Neural progenitor cell (in vitro differentiated cells): ENCODE data around the gene PCGF3. TPM values are rescaled to one million over a fixed set of nuclear protein-coding genes. Genes with fewer than 3 reads are reported as not detected.

Experiments used
- DNase-seq: peaks from one replicate; pipeline ENCODE4 v3.0.0-alpha.2; 2016; ENCODE audit warnings: low spot score
- H2AFZ ChIP-seq: fragments of 200-600 bp; sonication (generic); replicated peaks from 2 replicates; pipeline ENCODE4 v1.6.1; 2016; ENCODE audit warnings: antibody characterized with exemption
- H3F3A ChIP-seq: fragments of 200-600 bp; sonication (generic); 2 replicates; pipeline ENCODE4 v1.6.1; 2016; ENCODE audit warnings: antibody characterized with exemption, low read depth
- H3K27ac ChIP-seq: fragments of 200-600 bp; sonication (generic); 2 replicates; pipeline ENCODE4 v1.5.1; 2016; ENCODE audit warnings: mild to moderate bottlenecking
- H3K27me3 ChIP-seq: fragments of 200-600 bp; sonication (generic); 2 replicates; pipeline ENCODE4 v1.6.1; 2016; ENCODE audit warnings: mild to moderate bottlenecking, moderate library complexity
- H3K36me3 ChIP-seq: fragments of 200-600 bp; sonication (generic); 2 replicates; pipeline ENCODE4 v1.5.1; 2016
- H3K4me1 ChIP-seq: fragments of 200-600 bp; sonication (generic); 2 replicates; pipeline ENCODE4 v1.6.1; 2016; ENCODE audit warnings: mixed run types
- H3K4me2 ChIP-seq: fragments of 200-600 bp; sonication (generic); 2 replicates; pipeline ENCODE4 v1.6.1; 2016
- H3K4me3 ChIP-seq: fragments of 200-600 bp; sonication (generic); 2 replicates; pipeline ENCODE4 v1.5.1; 2016
- H3K79me2 ChIP-seq: fragments of 200-600 bp; sonication (generic); 2 replicates; pipeline ENCODE4 v1.6.1; 2016; ENCODE audit warnings: low read depth
- H3K9ac ChIP-seq: fragments of 200-600 bp; sonication (generic); 2 replicates; pipeline ENCODE4 v1.6.1; 2016
- H3K9me3 ChIP-seq: fragments of 200-600 bp; sonication (generic); 2 replicates; pipeline ENCODE4 v1.5.1; 2016; ENCODE audit warnings: low read depth
- H4K20me1 ChIP-seq: fragments of 200-600 bp; sonication (generic); 2 replicates; pipeline ENCODE4 v1.6.1; 2016; ENCODE audit warnings: low read depth
- H3K27ac Mint-ChIP-seq: 3 replicates; pipeline ENCODE4 v1.8.0; 2021; ENCODE audit warnings: mixed read lengths
- H3K27me3 Mint-ChIP-seq: 2 replicates; pipeline ENCODE4 v1.8.0; 2022; ENCODE audit warnings: low read depth, mild to moderate bottlenecking, inconsistent platforms, moderate library complexity, mixed read lengths; ENCODE audit not compliant: insufficient read depth
- H3K36me3 Mint-ChIP-seq: 3 replicates; pipeline ENCODE4 v1.8.0; 2021; ENCODE audit warnings: mixed read lengths
- H3K4me1 Mint-ChIP-seq: 3 replicates; pipeline ENCODE4 v1.8.0; 2021; ENCODE audit warnings: mixed read lengths
- H3K4me3 Mint-ChIP-seq: 3 replicates; pipeline ENCODE4 v1.8.0; 2021; ENCODE audit warnings: mild to moderate bottlenecking, moderate library complexity, mixed read lengths
- H3K9me3 Mint-ChIP-seq: 3 replicates; pipeline ENCODE4 v1.8.0; 2020; ENCODE audit warnings: mixed read lengths
- CTCF ChIP-seq: fragments of 200-600 bp; sonication (generic); IDR thresholded peaks from 2 replicates; pipeline ENCODE4 v1.5.1; 2017; ENCODE audit warnings: antibody characterized with exemption, mild to moderate bottlenecking
- EZH2 ChIP-seq: fragments of 200-600 bp; sonication (generic); IDR thresholded peaks from 2 replicates; pipeline ENCODE4 v1.6.1; 2017; ENCODE audit warnings: antibody characterized with exemption, mild to moderate bottlenecking, moderate library complexity
- EZH2phosphoT487 ChIP-seq: fragments of 200-600 bp; sonication (generic); IDR thresholded peaks from 2 replicates; pipeline ENCODE4 v1.6.1; 2017; ENCODE audit warnings: antibody characterized with exemption
- total RNA-seq: library from RNA; depleted of rRNA; stranded (reverse); fragments of >200 nt; gene quantifications from 2 replicates; pipeline ENCODE4 v1.2.3, GENCODE V29; 2015; ENCODE audit warnings: low replicate concordance

Gene PCGF3
- total RNA-seq, 1 donor from 2014 or later: 44.7 TPM

DNA sequence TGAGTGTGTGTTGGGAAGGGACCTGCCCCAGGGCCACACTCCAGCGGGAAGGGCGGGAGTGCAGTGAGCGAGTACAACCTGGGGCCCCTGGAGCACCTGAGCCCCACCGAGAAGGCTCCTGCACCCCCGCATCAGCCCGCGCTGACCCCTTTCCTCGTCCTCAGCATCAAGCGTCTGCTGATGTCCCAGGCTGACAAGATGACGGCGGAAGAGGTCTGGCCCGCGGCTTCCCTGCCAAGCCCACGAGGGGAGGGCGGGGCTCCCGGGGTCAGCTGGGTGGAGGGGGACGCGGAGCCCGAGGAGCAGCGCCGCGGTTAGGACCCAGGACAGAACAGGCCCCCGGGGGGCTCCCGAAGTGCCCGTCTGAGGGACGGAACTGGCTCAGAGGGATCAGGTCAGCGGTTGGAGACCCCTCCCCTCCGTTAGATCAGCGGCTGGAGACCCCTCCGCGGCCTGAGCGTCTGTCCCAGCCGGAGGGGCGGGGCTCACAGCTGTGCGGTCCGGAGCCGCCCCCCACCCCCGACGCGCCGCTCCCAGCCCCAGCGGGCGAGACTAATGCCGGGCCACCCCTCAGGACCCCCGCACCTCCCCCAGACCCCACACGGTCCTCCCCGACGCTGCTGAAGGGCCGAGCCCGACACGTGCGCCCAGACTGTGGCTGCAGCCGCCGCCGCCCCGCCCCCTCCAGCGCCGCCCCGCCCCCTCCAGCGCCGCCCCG, 24.5 kb upstream of the PCGF3 start:
- H3K4me1 Mint-ChIP-seq: peaks cover 6% of the 10 kb centered on the region
- Histone ChIP-seq H3K27ac (no peak overlapping the region), H4K20me1 (no peaks in the 10 kb centered on the region), H3K79me2 (no peaks in the 10 kb centered on the region), H3F3A (peaks cover 4% of the 10 kb centered on the region), H3K36me3 (no peaks in the 10 kb centered on the region), H3K4me2 (peak overlapping the region; percentile 99), H2AFZ (peak overlapping the region; percentile 79), H3K27me3 (peaks cover 10% of the 10 kb centered on the region), H3K9me3 (no peaks in the 10 kb centered on the region), H3K4me1 (peaks cover 8% of the 10 kb centered on the region), H3K4me3 (peak overlapping the region; percentile 61), H3K9ac (no peak overlapping the region)
- no peaks in the 10 kb centered on the region for H3K36me3 Mint-ChIP-seq
- H3K27me3 Mint-ChIP-seq: peaks cover 6% of the 10 kb centered on the region
- TF ChIP-seq EZH2 (no peak), EZH2phosphoT487 (no peak), CTCF (no peak)
- DNase-seq: peak; percentile 80
- H3K4me3 Mint-ChIP-seq: peak overlapping the region; percentile 72
- H3K9me3 Mint-ChIP-seq: peaks cover 3% of the 10 kb centered on the region
- H3K27ac Mint-ChIP-seq: no peak overlapping the region

DNA sequence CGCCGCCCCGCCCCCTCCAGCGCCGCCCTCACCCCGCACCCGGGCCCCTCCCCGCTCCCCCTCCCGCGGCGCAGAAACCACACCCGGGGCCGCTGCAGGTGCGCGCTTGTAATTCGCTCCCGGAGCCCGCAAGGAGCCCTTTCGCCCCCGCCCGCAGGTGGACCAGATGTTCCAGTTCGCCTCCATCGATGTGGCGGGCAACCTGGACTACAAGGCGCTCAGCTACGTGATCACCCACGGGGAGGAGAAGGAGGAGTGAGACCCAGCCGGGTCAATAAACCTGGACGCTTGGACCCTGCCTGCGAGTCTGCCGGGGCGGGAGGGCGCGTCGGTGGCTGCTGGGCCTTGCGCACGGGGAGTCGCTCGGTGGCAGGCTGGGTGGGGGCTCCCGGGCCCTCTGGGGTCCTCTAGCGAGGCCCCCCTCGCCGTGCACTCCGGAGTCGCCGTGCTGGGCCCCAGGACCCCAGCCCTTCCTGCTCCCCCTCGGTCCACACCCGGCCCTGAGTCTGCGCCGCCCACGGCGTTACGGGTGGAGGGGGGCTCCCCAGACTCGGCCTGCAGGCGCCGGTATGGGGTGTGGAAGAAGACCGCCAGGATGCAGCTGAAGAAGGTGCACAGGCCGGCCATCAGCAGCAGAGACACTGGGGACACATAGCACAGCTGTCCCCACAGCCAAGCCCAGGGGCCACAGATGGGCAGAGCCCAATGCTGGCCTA, 23.7 kb upstream of the PCGF3 start:
- Histone ChIP-seq H3K79me2 (no peaks in the 10 kb centered on the region), H4K20me1 (no peaks in the 10 kb centered on the region), H3K9me3 (no peaks in the 10 kb centered on the region), H3F3A (peaks cover 4% of the 10 kb centered on the region), H3K36me3 (no peaks in the 10 kb centered on the region), H2AFZ (no peak overlapping the region), H3K27ac (no peak overlapping the region), H3K4me2 (no peak overlapping the region), H3K4me1 (peaks cover 8% of the 10 kb centered on the region), H3K9ac (no peak overlapping the region), H3K27me3 (peaks cover 10% of the 10 kb centered on the region), H3K4me3 (no peak overlapping the region)
- peaks cover 8% of the 10 kb centered on the region for H3K27me3 Mint-ChIP-seq
- DNase-seq: peak; percentile 63
- peaks cover 6% of the 10 kb centered on the region for H3K4me1 Mint-ChIP-seq
- H3K4me3 Mint-ChIP-seq: peak overlapping the region; percentile 38
- TF ChIP-seq EZH2phosphoT487: no peak
- TF ChIP-seq CTCF: no peak
- TF ChIP-seq EZH2: no peak
- H3K27ac Mint-ChIP-seq: no peak overlapping the region
- H3K9me3 Mint-ChIP-seq: peaks cover 3% of the 10 kb centered on the region
- no peaks in the 10 kb centered on the region for H3K36me3 Mint-ChIP-seq

- Histone ChIP-seq H3K36me3 (no peaks in the 10 kb centered on the region), H3K9ac (no peak overlapping the region), H3F3A (peaks cover 4% of the 10 kb centered on the region), H3K27me3 (peaks cover 10% of the 10 kb centered on the region), H3K4me3 (no peak overlapping the region), H4K20me1 (no peaks in the 10 kb centered on the region), H3K9me3 (no peaks in the 10 kb centered on the region), H3K27ac (no peak overlapping the region), H3K4me2 (no peak overlapping the region), H2AFZ (no peak overlapping the region), H3K79me2 (no peaks in the 10 kb centered on the region), H3K4me1 (peaks cover 8% of the 10 kb centered on the region)
- no peak for DNase-seq
- no peak overlapping the region for H3K27ac Mint-ChIP-seq
- H3K4me1 Mint-ChIP-seq: peaks cover 7% of the 10 kb centered on the region
- peaks cover 9% of the 10 kb centered on the region for H3K27me3 Mint-ChIP-seq
- H3K9me3 Mint-ChIP-seq: peaks cover 3% of the 10 kb centered on the region
- TF ChIP-seq EZH2: no peak
- peak overlapping the region; percentile 38 for H3K4me3 Mint-ChIP-seq
- no peaks in the 10 kb centered on the region for H3K36me3 Mint-ChIP-seq
Measured at GRCh38 chr4:682490-683172, 23.0 kb upstream of the PCGF3 start.
